H1 (cell line): ENCODE measurements around the gene TSPAN6. TPM values are rescaled to one million over a fixed set of nuclear protein-coding genes. Genes with fewer than 3 reads are reported as not detected.

Experiments used
- CTCF ChIA-PET: fragments of 300-600 bp; sonication (Branson Sonifier 250); formaldehyde crosslinking; loops from one replicate; lab custom pipeline; 2021; ENCODE audit not compliant: partially characterized antibody; lab: Charles Lee
- POLR2A ChIA-PET: fragments of 300-600 bp; sonication (Branson Sonifier 250); formaldehyde crosslinking; loops from one replicate; lab custom pipeline; 2021; ENCODE audit warnings: inconsistent platforms; ENCODE audit not compliant: partially characterized antibody; lab: Charles Lee
- DNase-seq, 2 experiments: peaks; one replicate each; pipeline versions ENCODE4 v3.0.0 to v3.0.0-alpha.2; 2010 to 2022; ENCODE audit warnings: low spot score in 2 of 2, low read depth in 1 of 2, mixed read lengths in 1 of 2
- FAIRE-seq: peaks from 2 replicates; lab custom pipeline; 2011; peaks lifted over from hg19 to GRCh38; lab: Jason Lieb, UNC
- H2AFZ ChIP-seq: 2 replicates; pipeline ENCODE4 v1.8.1; 2012; ENCODE audit warnings: low read length, inconsistent platforms
- H2AK5ac ChIP-seq: 2 replicates; pipeline ENCODE4 v1.6.1; 2013; ENCODE audit warnings: low read depth, low read length
- H2BK120ac ChIP-seq: replicated peaks from 2 replicates; pipeline ENCODE3; 2013; ENCODE audit warnings: low read depth, low read length, inconsistent platforms
- H2BK12ac ChIP-seq: 2 replicates; pipeline ENCODE4 v1.6.1; 2013; ENCODE audit warnings: low read depth, low read length
- H2BK15ac ChIP-seq: 2 replicates; pipeline ENCODE4 v1.6.1; 2013; ENCODE audit warnings: low read length
- H2BK20ac ChIP-seq: 2 replicates; pipeline ENCODE4 v1.6.1; 2013; ENCODE audit warnings: low read length
- H2BK5ac ChIP-seq: 2 replicates; pipeline ENCODE4 v1.6.1; 2013; ENCODE audit warnings: low read depth, low read length
- H3K14ac ChIP-seq: 2 replicates; pipeline ENCODE4 v1.6.1; 2013; ENCODE audit warnings: inconsistent platforms; ENCODE audit not compliant: insufficient read length
- H3K18ac ChIP-seq: 2 replicates; pipeline ENCODE4 v1.6.1; 2013; ENCODE audit warnings: low read length; ENCODE audit errors: extremely low read depth
- H3K23ac ChIP-seq: 2 replicates; pipeline ENCODE4 v1.6.1; 2013; ENCODE audit warnings: inconsistent platforms; ENCODE audit not compliant: insufficient read length
- H3K23me2 ChIP-seq: 2 replicates; pipeline ENCODE4 v1.6.1; 2013; ENCODE audit warnings: low read depth, low read length
- H3K27ac ChIP-seq: 2 replicates; pipeline ENCODE4 v1.6.1; 2011; ENCODE audit warnings: low read depth, low read length, inconsistent platforms
- H3K27me3 ChIP-seq, 4 experiments: replicated peaks in 1 of 4; 1 replicate in 1 of 4; 2 replicates in 3 of 4; pipeline versions ENCODE4 v1.6.1 to v1.8.1; 2011 to 2013; ENCODE audit warnings: low read length in 3 of 4, mild to moderate bottlenecking in 3 of 4, inconsistent platforms in 2 of 4, mixed read lengths in 2 of 4, moderate library complexity in 1 of 4; ENCODE audit not compliant: control insufficient read depth in 3 of 4, insufficient read depth in 3 of 4; ENCODE audit errors: extremely low read depth in 1 of 4
- H3K36me3 ChIP-seq, 4 experiments: 2 replicates each; pipeline versions ENCODE4 v1.6.1 to v1.8.1; 2011 to 2013; ENCODE audit warnings: mild to moderate bottlenecking in 4 of 4, low read length in 3 of 4, moderate library complexity in 2 of 4, control low read depth in 1 of 4, inconsistent platforms in 1 of 4; ENCODE audit not compliant: insufficient read depth in 4 of 4, control insufficient read depth in 2 of 4
- H3K4ac ChIP-seq: replicated peaks from 2 replicates; pipeline ENCODE3; 2013; ENCODE audit warnings: low read length, low read depth, mixed read lengths, inconsistent platforms; ENCODE audit not compliant: insufficient read length
- H3K4me1 ChIP-seq, 4 experiments: replicated peaks in 1 of 4; 1 replicate in 1 of 4; 2 replicates in 3 of 4; pipeline versions ENCODE4 v1.6.1 to v1.8.1; 2011 to 2013; ENCODE audit warnings: low read length in 3 of 4, inconsistent platforms in 2 of 4, mixed read lengths in 1 of 4; ENCODE audit not compliant: insufficient read depth in 4 of 4, control insufficient read depth in 3 of 4
- H3K4me2 ChIP-seq, 2 experiments: 2 replicates each; pipeline versions ENCODE4 v1.6.1 to v1.8.1; 2011 to 2013; ENCODE audit warnings: low read depth in 2 of 2, low read length in 2 of 2, control low read depth in 1 of 2, inconsistent platforms in 1 of 2, mild to moderate bottlenecking in 1 of 2; ENCODE audit not compliant: insufficient read depth in 1 of 2
- H3K4me3 ChIP-seq, 4 experiments: fragments of 200-600, 300-600 bp in 1 of 4; sonication (generic), shearing (Covaris generic), sonication (Bioruptor Twin) in 1 of 4; 2 replicates each; pipeline versions ENCODE4 v1.5.1 to v1.8.1; 2011 to 2016; ENCODE audit warnings: low read length in 4 of 4, low read depth in 3 of 4, control low read depth in 2 of 4, inconsistent platforms in 2 of 4, mild to moderate bottlenecking in 2 of 4, mixed read lengths in 1 of 4, moderate library complexity in 1 of 4; ENCODE audit not compliant: insufficient read depth in 2 of 4; ENCODE audit errors: extremely low read depth in 1 of 4
- H3K56ac ChIP-seq: replicated peaks from 2 replicates; pipeline ENCODE3; 2013; ENCODE audit warnings: low read depth, mild to moderate bottlenecking, mixed read lengths, low read length, inconsistent platforms; ENCODE audit not compliant: insufficient read length
- H3K79me1 ChIP-seq: 2 replicates; pipeline ENCODE4 v1.6.1; 2013; ENCODE audit warnings: low read depth, low read length, control low read depth
- H3K79me2 ChIP-seq, 2 experiments: 2 replicates each; pipeline versions ENCODE4 v1.6.1 to v1.8.1; 2012 to 2013; ENCODE audit warnings: low read length in 2 of 2, mild to moderate bottlenecking in 2 of 2, inconsistent platforms in 1 of 2; ENCODE audit not compliant: insufficient read depth in 2 of 2, control insufficient read depth in 1 of 2
- H3K9ac ChIP-seq, 4 experiments: replicated peaks in 1 of 4; 1 replicate in 1 of 4; 2 replicates in 3 of 4; pipeline versions ENCODE4 v1.6.1 to v1.8.1; 2011 to 2013; ENCODE audit warnings: low read depth in 3 of 4, low read length in 3 of 4, control low read depth in 2 of 4, mild to moderate bottlenecking in 2 of 4, moderate library complexity in 2 of 4, inconsistent platforms in 1 of 4; ENCODE audit errors: extremely low read depth in 1 of 4
- H3K9me3 ChIP-seq, 2 experiments: 2 replicates each; pipeline versions ENCODE4 v1.6.1 to v1.8.1; 2012 to 2013; ENCODE audit warnings: mild to moderate bottlenecking in 2 of 2, moderate library complexity in 2 of 2, control low read depth in 1 of 2, inconsistent platforms in 1 of 2, low read depth in 1 of 2, low read length in 1 of 2, mixed read lengths in 1 of 2; ENCODE audit not compliant: insufficient read depth in 2 of 2
- H4K20me1 ChIP-seq, 2 experiments: replicated peaks in 1 of 2; 2 replicates each; pipeline versions ENCODE3 to v1.8.1; 2011 to 2013; ENCODE audit warnings: inconsistent platforms in 2 of 2, low read length in 2 of 2, mild to moderate bottlenecking in 1 of 2; ENCODE audit not compliant: insufficient read depth in 2 of 2, control insufficient read depth in 1 of 2
- H4K5ac ChIP-seq: 2 replicates; pipeline ENCODE4 v1.6.1; 2013; ENCODE audit warnings: low read length, low read depth, mixed read lengths, inconsistent platforms; ENCODE audit not compliant: insufficient read length
- H4K8ac ChIP-seq: 2 replicates; pipeline ENCODE4 v1.8.0; 2013; ENCODE audit warnings: mild to moderate bottlenecking, moderate library complexity, low read length, inconsistent platforms; ENCODE audit not compliant: insufficient read depth; ENCODE audit errors: extremely low read depth
- H4K91ac ChIP-seq: replicated peaks from 2 replicates; pipeline ENCODE3; 2013; ENCODE audit warnings: low read length, mixed read lengths, inconsistent platforms; ENCODE audit not compliant: insufficient read length
- CBX5 ChIP-seq: fragments of 300-800, 300-1000 bp; sonication (generic); IDR thresholded peaks from 2 replicates; pipeline ENCODE4 v1.7.1; 2016; ENCODE audit warnings: antibody characterized with exemption, low read length, low read depth
- CREB1 ChIP-seq: IDR thresholded peaks from 2 replicates; pipeline ENCODE4 v1.6.1; 2012; ENCODE audit warnings: inconsistent platforms
- EP300 ChIP-seq, 2 experiments: IDR thresholded peaks; 1 replicate in 1 of 2; 2 replicates in 1 of 2; pipeline ENCODE4 v1.6.1; 2011 to 2012; ENCODE audit warnings: low read depth in 2 of 2, low read length in 2 of 2, mild to moderate bottlenecking in 2 of 2, borderline replicate concordance in 1 of 2, inconsistent platforms in 1 of 2, moderate library complexity in 1 of 2
- EZH2 ChIP-seq: fragments of 200-600 bp; sonication (generic); IDR thresholded peaks from 2 replicates; pipeline ENCODE4 v1.7.1; 2012; ENCODE audit warnings: low read depth, mild to moderate bottlenecking, moderate library complexity, low read length, inconsistent platforms; ENCODE audit not compliant: severe bottlenecking
- FOSL1 ChIP-seq: IDR thresholded peaks from 2 replicates; pipeline ENCODE4 v1.6.1; 2011; ENCODE audit warnings: mild to moderate bottlenecking, low read depth, low read length, moderate library complexity; ENCODE audit not compliant: insufficient read depth
- GTF2F1 ChIP-seq: IDR thresholded peaks from 2 replicates; pipeline ENCODE4 v1.6.1; 2012; ENCODE audit warnings: low read depth, low read length, improper control_type of control experiment, borderline replicate concordance
- KDM5A ChIP-seq: fragments of 200-600 bp; IDR thresholded peaks from 2 replicates; pipeline ENCODE4 v1.7.1; 2012; ENCODE audit warnings: mild to moderate bottlenecking, low read length, inconsistent platforms, mixed read lengths
- NRF1 ChIP-seq: IDR thresholded peaks from 2 replicates; pipeline ENCODE4 v1.6.1; 2011; ENCODE audit warnings: mild to moderate bottlenecking, low read depth, low read length, improper control_type of control experiment
- POLR2AphosphoS5 ChIP-seq: IDR thresholded peaks from 2 replicates; pipeline ENCODE4 v1.6.1; 2011; ENCODE audit warnings: low read depth, low read length
- SAP30 ChIP-seq: fragments of 300-600 bp; sonication (generic); IDR thresholded peaks from 2 replicates; pipeline ENCODE4 v1.7.1; 2012; ENCODE audit warnings: low read length, moderate library complexity, mild to moderate bottlenecking, inconsistent platforms; ENCODE audit not compliant: insufficient read depth, insufficient replicate concordance
- TAF7 ChIP-seq: optimal IDR thresholded peaks from 2 replicates; pipeline ENCODE3; 2011; ENCODE audit warnings: low read depth, mild to moderate bottlenecking, inconsistent platforms, low read length, moderate library complexity, borderline replicate concordance
- TEAD4 ChIP-seq: IDR thresholded peaks from 2 replicates; pipeline ENCODE4 v1.6.1; 2012; ENCODE audit warnings: low read depth, low read length, inconsistent platforms, mixed read lengths
- WGBS, 2 experiments: shearing (Covaris generic) in 1 of 2; methylation state at CpG; one replicate each; pipeline versions ENCODE4 v1.1.6 to v1.1.7; 2013 to 2015; ENCODE audit warnings: low lambda C conversion rate in 2 of 2, mixed read lengths in 2 of 2, inconsistent platforms in 1 of 2, low coverage in 1 of 2, missing lambda C conversion rate in 1 of 2; ENCODE audit not compliant: insufficient replicate concordance in 2 of 2, insufficient coverage in 1 of 2, insufficient read length in 1 of 2; ENCODE audit errors: extremely low coverage in 1 of 2, missing lambda C conversion rate in 1 of 2; 5-methylcytosine and 5-hydroxymethylcytosine counted together
- polyA plus RNA-seq, 7 experiments: library from polyadenylated mRNA; depleted of rRNA in 3 of 7; stranded (reverse) in 5 of 7; unstranded in 2 of 7; fragments of >200 nt in 5 of 7; fragments of 200-250 nt in 2 of 7; gene quantifications; 1 replicate in 5 of 7; 2 replicates in 1 of 7; 4 replicates in 1 of 7; pipeline versions ENCODE4 v1.2.1 to v1.2.3, GENCODE V29; 2011 to 2013; ENCODE audit warnings: missing spikeins in 2 of 7, mixed read lengths in 2 of 7
- total RNA-seq: library from RNA; stranded (reverse); fragmentation: NEBNext Ultra II Directional; extraction: Animal tissue kit (Norgen Biotek cat#: 25700); gene quantifications from 2 replicates; pipeline ENCODE4 v1.2.1, GENCODE V29; 2021
- TF ChIP-seq, protein P1 (sequence below): IDR thresholded peaks from 2 replicates; pipeline ENCODE4 v1.6.1; 2012; ENCODE audit warnings: low read length, inconsistent platforms

The TSPAN6 gene
- total and polyA plus RNA-seq, 2 of the 8 experiments (the other 6 are each of a cell fraction or from before 2014, with no cell fraction given) = 58.1 to 67.7 TPM

GRCh38 chrX:100611951-100612350 is 24.7 kb downstream of the TSPAN6 start:
- H4K5ac ChIP-seq = no peak overlapping the region
- H2BK20ac ChIP-seq = no peak overlapping the region
- ChIA-PET POLR2A (no interaction called here), CTCF (no interaction called here)
- H4K20me1 ChIP-seq = no peaks in the 10 kb centered on the region
- no peak overlapping the region for H2BK120ac ChIP-seq
- no peaks in the 10 kb centered on the region for H3K36me3 ChIP-seq
- no peak for FAIRE-seq
- no peaks in the 10 kb centered on the region for H3K79me2 ChIP-seq
- H3K23me2 ChIP-seq = no peaks in the 10 kb centered on the region
- H2AK5ac ChIP-seq = no peak overlapping the region
- H3K27ac ChIP-seq = no peak overlapping the region
- H4K8ac ChIP-seq = no peak overlapping the region
- 95% methylated on average over 4 of the region's 5 CpGs; no CpG with 5 or more reads in 1 of the 2 experiments for WGBS, 2 experiments
- DNase-seq = no peak
- peaks cover 0 to 5% (median 0%) of the 10 kb centered on the region in 4 experiments; a peak in 1 of 7 replicates for H3K4me1 ChIP-seq
- H3K4me3 ChIP-seq = no peak overlapping the region
- H3K23ac ChIP-seq = no peak overlapping the region
- H3K18ac ChIP-seq = no peak overlapping the region
- no peak overlapping the region for H3K56ac ChIP-seq
- H2BK15ac ChIP-seq = no peak overlapping the region
- H3K14ac ChIP-seq = no peak overlapping the region
- no peak overlapping the region for H2BK12ac ChIP-seq
- H3K27me3 ChIP-seq = no peaks in the 10 kb centered on the region
- no peak overlapping the region for H4K91ac ChIP-seq
- no peaks in the 10 kb centered on the region for H3K9me3 ChIP-seq
- no peak overlapping the region for H3K4ac ChIP-seq
- H2BK5ac ChIP-seq = no peak overlapping the region
- H3K9ac ChIP-seq = no peak overlapping the region
- H2AFZ ChIP-seq = no peak overlapping the region
- no peaks in the 10 kb centered on the region for H3K79me1 ChIP-seq
- H3K4me2 ChIP-seq = no peak overlapping the region
- TF ChIP-seq EZH2 = no peak
- TF ChIP-seq FOSL1 = no peak
- no peak for TF ChIP-seq GTF2F1
- no peak for TF ChIP-seq SAP30
- TF ChIP-seq CBX5 = no peak
- TF ChIP-seq, protein P1, sequence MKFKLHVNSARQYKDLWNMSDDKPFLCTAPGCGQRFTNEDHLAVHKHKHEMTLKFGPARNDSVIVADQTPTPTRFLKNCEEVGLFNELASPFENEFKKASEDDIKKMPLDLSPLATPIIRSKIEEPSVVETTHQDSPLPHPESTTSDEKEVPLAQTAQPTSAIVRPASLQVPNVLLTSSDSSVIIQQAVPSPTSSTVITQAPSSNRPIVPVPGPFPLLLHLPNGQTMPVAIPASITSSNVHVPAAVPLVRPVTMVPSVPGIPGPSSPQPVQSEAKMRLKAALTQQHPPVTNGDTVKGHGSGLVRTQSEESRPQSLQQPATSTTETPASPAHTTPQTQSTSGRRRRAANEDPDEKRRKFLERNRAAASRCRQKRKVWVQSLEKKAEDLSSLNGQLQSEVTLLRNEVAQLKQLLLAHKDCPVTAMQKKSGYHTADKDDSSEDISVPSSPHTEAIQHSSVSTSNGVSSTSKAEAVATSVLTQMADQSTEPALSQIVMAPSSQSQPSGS = no peak
- no peak for TF ChIP-seq TAF7
- no peak for TF ChIP-seq CREB1
- no peak for TF ChIP-seq TEAD4
- no peak for TF ChIP-seq POLR2AphosphoS5
- TF ChIP-seq KDM5A = no peak
- no peak for TF ChIP-seq NRF1
- no peak for TF ChIP-seq EP300 (IDR thresholded peaks at IDR 0.05; ENCODE audit: borderline replicate concordance in 1 of 2, low read depth in 2 of 2, low read length in 2 of 2)
